K562 (cell line): ENCODE data around the gene MRPL22. TPM values are rescaled to one million over a fixed set of nuclear protein-coding genes. Genes with fewer than 3 reads are reported as not detected.

Source experiments
- ARID1B ChIP-seq: fragments of 450-650 bp; IDR thresholded peaks from 2 replicates; pipeline ENCODE4 v1.6.1; 2016; ENCODE audit warnings: antibody characterized with exemption, mild to moderate bottlenecking, inconsistent platforms
- HDAC2 ChIP-seq: fragments of 450-650 bp; IDR thresholded peaks from 2 replicates; pipeline ENCODE4 v1.6.1; 2016; ENCODE audit warnings: mild to moderate bottlenecking
- HNRNPH1 ChIP-seq: fragments of 200-400 bp; formaldehyde crosslinking; optimal IDR thresholded peaks from 2 replicates; pipeline ENCODE3; 2017; ENCODE audit warnings: low read depth, mild to moderate bottlenecking, low read length, moderate library complexity
- MAFG ChIP-seq: fragments of 450-650 bp; conservative IDR thresholded peaks from 2 replicates; pipeline ENCODE4 v1.6.1; 2016; ENCODE audit warnings: missing genetic modification characterization, missing compliant biosample characterization
- MIER1 ChIP-seq: fragments of 450-650 bp; IDR thresholded peaks from 2 replicates; pipeline ENCODE4 v1.6.1; 2016; ENCODE audit warnings: antibody characterized with exemption, mild to moderate bottlenecking, low read depth
- POLR2G ChIP-seq: fragments of 200-400 bp; formaldehyde crosslinking; IDR thresholded peaks from 2 replicates; pipeline ENCODE4 v1.6.1; 2017; ENCODE audit warnings: low read depth, mild to moderate bottlenecking, antibody characterized with exemption, low read length, moderate library complexity
- PTRF ChIP-seq: fragments of 450-650 bp; IDR thresholded peaks from 2 replicates; pipeline ENCODE4 v1.6.1; 2016; ENCODE audit warnings: mild to moderate bottlenecking, missing genetic modification characterization, missing compliant biosample characterization
- RBM17 ChIP-seq: fragments of 200-400 bp; formaldehyde crosslinking; IDR thresholded peaks from 2 replicates; pipeline ENCODE4 v1.6.1; 2017; ENCODE audit warnings: low read depth, mild to moderate bottlenecking, low read length, borderline replicate concordance
- TBL1XR1 ChIP-seq, 2 experiments: IDR thresholded peaks; 2 replicates each; pipeline ENCODE4 v1.6.1; 2012; ENCODE audit warnings: improper control_type of control experiment in 2 of 2, low read length in 2 of 2, mild to moderate bottlenecking in 1 of 2
- ZNF165 ChIP-seq: fragments of 250-450 bp; sonication (Bioruptor Pico); IDR thresholded peaks from 2 replicates; pipeline ENCODE4 v1.4.0; 2020; ENCODE audit warnings: borderline replicate concordance
- ZNF24 ChIP-seq: fragments of 450-650 bp; IDR thresholded peaks from 2 replicates; pipeline ENCODE4 v1.6.1; 2016
- polyA plus RNA-seq, 8 experiments: library from polyadenylated mRNA; depleted of rRNA in 4 of 8; stranded (reverse) in 5 of 8; unstranded in 3 of 8; fragments of >200 nt; fragmentation: Nextera tagmentation in 2 of 8; fragmentation: Illumina TruSeq in 1 of 8; extraction: Ambion mirVana in 2 of 8; extraction: Trizol in 1 of 8; gene quantifications; 2 replicates each; pipeline versions ENCODE4 v1.2.1 to v1.2.3, GENCODE V29; 2011 to 2014; ENCODE audit warnings: inconsistent platforms in 1 of 8, missing spikeins in 1 of 8
- total RNA-seq, 7 experiments: library from RNA; depleted of rRNA in 6 of 7; stranded (reverse); fragments of >200 nt in 6 of 7; fragmentation: Illumina TruSeq in 2 of 7; extraction: Trizol in 2 of 7; gene quantifications; 2 replicates each; pipeline versions ENCODE4 v1.2.1 to v1.2.3, GENCODE V29; 2011 to 2021; ENCODE audit warnings: low replicate concordance in 1 of 7
- TF ChIP-seq, protein P1 (sequence below): fragments of 250-450 bp; sonication (Bioruptor Pico); IDR thresholded peaks from 2 replicates; pipeline ENCODE4 v1.4.0; 2020; ENCODE audit warnings: mild to moderate bottlenecking, moderate library complexity
- TF ChIP-seq, protein P2 (sequence below), 2 experiments: fragments of 450-650 bp; IDR thresholded peaks; 2 replicates each; pipeline ENCODE4 v1.6.1; 2016
- TF ChIP-seq, protein P3 (sequence below): fragments of 450-650 bp; IDR thresholded peaks from 2 replicates; pipeline ENCODE4 v1.6.1; 2017; ENCODE audit warnings: mild to moderate bottlenecking, moderate library complexity
- TF ChIP-seq, protein P4 (sequence below): fragments of 450-650 bp; formaldehyde crosslinking; IDR thresholded peaks from 2 replicates; pipeline ENCODE4 v1.4.0; 2020; ENCODE audit warnings: mild to moderate bottlenecking, moderate library complexity
- TF ChIP-seq, protein P5 (sequence below): IDR thresholded peaks from 2 replicates; pipeline ENCODE4 v1.6.1; 2014; ENCODE audit warnings: antibody characterized with exemption
- TF ChIP-seq, protein P6 (sequence below): sonication (generic); formaldehyde crosslinking; IDR thresholded peaks from 2 replicates; pipeline ENCODE4 v1.8.1; 2022; ENCODE audit warnings: missing genetic modification reagents

The MRPL22 gene
- total and polyA plus RNA-seq, 9 of the 15 experiments (the other 6 are each of a cell fraction or from before 2014, with no cell fraction given): 41.1 to 424 (median 102) TPM

DNA sequence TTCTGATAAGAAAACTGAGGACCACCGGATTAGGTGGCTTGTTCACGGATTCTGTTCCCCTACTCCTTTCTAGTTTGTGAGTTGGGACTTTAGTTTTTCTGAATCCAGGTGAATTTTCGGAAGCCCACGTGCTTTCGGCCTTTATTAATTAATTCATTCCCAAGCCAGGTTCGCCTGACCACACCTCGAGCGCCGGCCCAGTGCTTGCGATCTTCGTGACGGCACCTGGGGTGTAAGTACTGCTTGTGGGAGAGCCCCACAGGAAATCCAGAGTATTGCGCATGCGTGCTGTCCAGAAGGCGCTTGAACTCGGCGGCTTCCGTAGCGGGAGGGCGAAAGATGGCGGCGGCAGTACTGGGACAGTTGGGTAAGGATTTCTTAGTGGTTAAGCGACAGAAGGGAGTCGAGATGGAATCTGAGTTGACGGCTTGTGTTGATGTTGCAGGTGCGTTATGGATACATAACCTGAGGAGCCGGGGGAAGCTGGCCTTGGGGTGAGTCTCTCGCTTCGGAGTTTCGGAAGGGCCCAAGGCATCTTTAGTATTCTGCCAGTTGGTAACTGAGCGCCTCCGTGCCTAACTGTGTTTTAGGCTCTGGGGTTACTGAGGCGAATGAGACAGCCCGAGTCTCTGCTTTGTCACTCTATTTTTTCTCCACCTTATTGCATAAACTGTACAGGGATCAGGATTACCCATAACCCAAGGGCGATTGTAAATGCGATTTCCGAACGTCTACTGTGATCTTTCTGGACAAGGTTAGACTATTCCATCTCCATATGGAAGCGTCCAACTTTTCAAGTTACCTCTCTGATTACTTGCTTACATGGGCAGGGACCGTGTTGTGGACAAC is at the start of gene MRPL22 (continued):
- TF ChIP-seq, protein P1, sequence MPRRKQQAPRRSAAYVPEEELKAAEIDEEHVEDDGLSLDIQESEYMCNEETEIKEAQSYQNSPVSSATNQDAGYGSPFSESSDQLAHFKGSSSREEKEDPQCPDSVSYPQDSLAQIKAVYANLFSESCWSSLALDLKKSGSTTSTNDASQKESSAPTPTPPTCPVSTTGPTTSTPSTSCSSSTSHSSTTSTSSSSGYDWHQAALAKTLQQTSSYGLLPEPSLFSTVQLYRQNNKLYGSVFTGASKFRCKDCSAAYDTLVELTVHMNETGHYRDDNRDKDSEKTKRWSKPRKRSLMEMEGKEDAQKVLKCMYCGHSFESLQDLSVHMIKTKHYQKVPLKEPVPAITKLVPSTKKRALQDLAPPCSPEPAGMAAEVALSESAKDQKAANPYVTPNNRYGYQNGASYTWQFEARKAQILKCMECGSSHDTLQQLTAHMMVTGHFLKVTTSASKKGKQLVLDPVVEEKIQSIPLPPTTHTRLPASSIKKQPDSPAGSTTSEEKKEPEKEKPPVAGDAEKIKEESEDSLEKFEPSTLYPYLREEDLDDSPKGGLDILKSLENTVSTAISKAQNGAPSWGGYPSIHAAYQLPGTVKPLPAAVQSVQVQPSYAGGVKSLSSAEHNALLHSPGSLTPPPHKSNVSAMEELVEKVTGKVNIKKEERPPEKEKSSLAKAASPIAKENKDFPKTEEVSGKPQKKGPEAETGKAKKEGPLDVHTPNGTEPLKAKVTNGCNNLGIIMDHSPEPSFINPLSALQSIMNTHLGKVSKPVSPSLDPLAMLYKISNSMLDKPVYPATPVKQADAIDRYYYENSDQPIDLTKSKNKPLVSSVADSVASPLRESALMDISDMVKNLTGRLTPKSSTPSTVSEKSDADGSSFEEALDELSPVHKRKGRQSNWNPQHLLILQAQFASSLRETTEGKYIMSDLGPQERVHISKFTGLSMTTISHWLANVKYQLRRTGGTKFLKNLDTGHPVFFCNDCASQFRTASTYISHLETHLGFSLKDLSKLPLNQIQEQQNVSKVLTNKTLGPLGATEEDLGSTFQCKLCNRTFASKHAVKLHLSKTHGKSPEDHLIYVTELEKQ: no peak
- TF ChIP-seq ZNF165: no peak
- TF ChIP-seq, protein P2, sequence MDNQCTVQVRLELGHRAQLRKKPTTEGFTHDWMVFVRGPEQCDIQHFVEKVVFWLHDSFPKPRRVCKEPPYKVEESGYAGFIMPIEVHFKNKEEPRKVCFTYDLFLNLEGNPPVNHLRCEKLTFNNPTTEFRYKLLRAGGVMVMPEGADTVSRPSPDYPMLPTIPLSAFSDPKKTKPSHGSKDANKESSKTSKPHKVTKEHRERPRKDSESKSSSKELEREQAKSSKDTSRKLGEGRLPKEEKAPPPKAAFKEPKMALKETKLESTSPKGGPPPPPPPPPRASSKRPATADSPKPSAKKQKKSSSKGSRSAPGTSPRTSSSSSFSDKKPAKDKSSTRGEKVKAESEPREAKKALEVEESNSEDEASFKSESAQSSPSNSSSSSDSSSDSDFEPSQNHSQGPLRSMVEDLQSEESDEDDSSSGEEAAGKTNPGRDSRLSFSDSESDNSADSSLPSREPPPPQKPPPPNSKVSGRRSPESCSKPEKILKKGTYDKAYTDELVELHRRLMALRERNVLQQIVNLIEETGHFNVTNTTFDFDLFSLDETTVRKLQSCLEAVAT (IDR thresholded peaks at IDR 0.05): 0 out of 4 replicates have a peak, but pooled peaks of 1 of the 2 experiments have one; percentile 31
- no peak for TF ChIP-seq MAFG (tag)
- TF ChIP-seq, protein P3, sequence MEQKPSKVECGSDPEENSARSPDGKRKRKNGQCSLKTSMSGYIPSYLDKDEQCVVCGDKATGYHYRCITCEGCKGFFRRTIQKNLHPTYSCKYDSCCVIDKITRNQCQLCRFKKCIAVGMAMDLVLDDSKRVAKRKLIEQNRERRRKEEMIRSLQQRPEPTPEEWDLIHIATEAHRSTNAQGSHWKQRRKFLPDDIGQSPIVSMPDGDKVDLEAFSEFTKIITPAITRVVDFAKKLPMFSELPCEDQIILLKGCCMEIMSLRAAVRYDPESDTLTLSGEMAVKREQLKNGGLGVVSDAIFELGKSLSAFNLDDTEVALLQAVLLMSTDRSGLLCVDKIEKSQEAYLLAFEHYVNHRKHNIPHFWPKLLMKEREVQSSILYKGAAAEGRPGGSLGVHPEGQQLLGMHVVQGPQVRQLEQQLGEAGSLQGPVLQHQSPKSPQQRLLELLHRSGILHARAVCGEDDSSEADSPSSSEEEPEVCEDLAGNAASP: no peak
- no peak for TF ChIP-seq HNRNPH1
- TF ChIP-seq TBL1XR1 (IDR thresholded peaks at IDR 0.05; ENCODE audit: low read length in 2 of 2): no peak
- TF ChIP-seq PTRF (tag): no peak
- no peak for TF ChIP-seq ZNF24
- peak; percentile 85 for TF ChIP-seq POLR2G
- TF ChIP-seq RBM17: no peak
- TF ChIP-seq, protein P4, sequence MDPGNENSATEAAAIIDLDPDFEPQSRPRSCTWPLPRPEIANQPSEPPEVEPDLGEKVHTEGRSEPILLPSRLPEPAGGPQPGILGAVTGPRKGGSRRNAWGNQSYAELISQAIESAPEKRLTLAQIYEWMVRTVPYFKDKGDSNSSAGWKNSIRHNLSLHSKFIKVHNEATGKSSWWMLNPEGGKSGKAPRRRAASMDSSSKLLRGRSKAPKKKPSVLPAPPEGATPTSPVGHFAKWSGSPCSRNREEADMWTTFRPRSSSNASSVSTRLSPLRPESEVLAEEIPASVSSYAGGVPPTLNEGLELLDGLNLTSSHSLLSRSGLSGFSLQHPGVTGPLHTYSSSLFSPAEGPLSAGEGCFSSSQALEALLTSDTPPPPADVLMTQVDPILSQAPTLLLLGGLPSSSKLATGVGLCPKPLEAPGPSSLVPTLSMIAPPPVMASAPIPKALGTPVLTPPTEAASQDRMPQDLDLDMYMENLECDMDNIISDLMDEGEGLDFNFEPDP: no peak
- TF ChIP-seq, protein P5, sequence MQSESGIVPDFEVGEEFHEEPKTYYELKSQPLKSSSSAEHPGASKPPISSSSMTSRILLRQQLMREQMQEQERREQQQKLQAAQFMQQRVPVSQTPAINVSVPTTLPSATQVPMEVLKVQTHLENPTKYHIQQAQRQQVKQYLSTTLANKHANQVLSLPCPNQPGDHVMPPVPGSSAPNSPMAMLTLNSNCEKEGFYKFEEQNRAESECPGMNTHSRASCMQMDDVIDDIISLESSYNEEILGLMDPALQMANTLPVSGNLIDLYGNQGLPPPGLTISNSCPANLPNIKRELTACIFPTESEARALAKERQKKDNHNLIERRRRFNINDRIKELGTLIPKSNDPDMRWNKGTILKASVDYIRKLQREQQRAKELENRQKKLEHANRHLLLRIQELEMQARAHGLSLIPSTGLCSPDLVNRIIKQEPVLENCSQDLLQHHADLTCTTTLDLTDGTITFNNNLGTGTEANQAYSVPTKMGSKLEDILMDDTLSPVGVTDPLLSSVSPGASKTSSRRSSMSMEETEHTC: no peak
- 0 out of 2 replicates have a peak, but pooled peaks have one; percentile 4 for TF ChIP-seq ARID1B
- TF ChIP-seq HDAC2: 0 out of 2 replicates have a peak, but pooled peaks have one; percentile 8
- TF ChIP-seq MIER1: peak; percentile 51; the same call in 1 of the 2 replicates
- TF ChIP-seq, protein P6, sequence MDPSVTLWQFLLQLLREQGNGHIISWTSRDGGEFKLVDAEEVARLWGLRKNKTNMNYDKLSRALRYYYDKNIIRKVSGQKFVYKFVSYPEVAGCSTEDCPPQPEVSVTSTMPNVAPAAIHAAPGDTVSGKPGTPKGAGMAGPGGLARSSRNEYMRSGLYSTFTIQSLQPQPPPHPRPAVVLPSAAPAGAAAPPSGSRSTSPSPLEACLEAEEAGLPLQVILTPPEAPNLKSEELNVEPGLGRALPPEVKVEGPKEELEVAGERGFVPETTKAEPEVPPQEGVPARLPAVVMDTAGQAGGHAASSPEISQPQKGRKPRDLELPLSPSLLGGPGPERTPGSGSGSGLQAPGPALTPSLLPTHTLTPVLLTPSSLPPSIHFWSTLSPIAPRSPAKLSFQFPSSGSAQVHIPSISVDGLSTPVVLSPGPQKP (CRISPR knock-in tag): no peak
